HG02588 (cell line): Measurements from ENCODE around the gene GRAMD1A.
A peak's percentile ranks its signal among the peaks of the same experiment; 100 is the strongest.
"Not testable (repeated sequence)": the region's sequence is repeated elsewhere in the genome, so short reads cannot be mapped to it uniquely, and the experiment has no call there.

Experiments used
- ATAC-seq: cut with Tn5 transposase; IDR thresholded peaks from one replicate; pipeline ENCODE4 v1.9.1; 2021; ENCODE audit warnings: mild to moderate bottlenecking, moderate library complexity; ENCODE audit not compliant: unreplicated experiment

Gene GRAMD1A

GRCh38 chr19:35000647-35001501 lies 751 bp downstream of the GRAMD1A start:
- ATAC-seq: peak; percentile 3

- no peak for ATAC-seq
Observed at GRCh38 chr19:35002037-35002535, 2.0 kb downstream of the GRAMD1A start.

- ATAC-seq: no peak
Observed at GRCh38 chr19:35004517-35005255, 4.6 kb downstream of the GRAMD1A start.

- ATAC-seq: no peak
Observed at GRCh38 chr19:35005256-35005977, 5.3 kb downstream of the GRAMD1A start.

GRCh38 chr19:35006007-35006341 lies 5.9 kb downstream of the GRAMD1A start:
- ATAC-seq: not testable (repeated sequence)

GRCh38 chr19:35006342-35006998 lies 6.3 kb downstream of the GRAMD1A start:
- no peak for ATAC-seq

GRCh38 chr19:35006999-35007365 lies 6.9 kb downstream of the GRAMD1A start:
- ATAC-seq: no peak

- not testable (repeated sequence) for ATAC-seq
Observed at GRCh38 chr19:35007427-35007826, 7.3 kb downstream of the GRAMD1A start.

GRCh38 chr19:35008891-35009341 lies 8.8 kb downstream of the GRAMD1A start:
- no peak for ATAC-seq

- ATAC-seq: no peak
Observed at GRCh38 chr19:35009424-35010415, 9.6 kb downstream of the GRAMD1A start.

- no peak for ATAC-seq
Observed at GRCh38 chr19:35011091-35011689, 11.1 kb downstream of the GRAMD1A start.

- ATAC-seq: no peak
Observed at GRCh38 chr19:35011737-35012682, 11.9 kb downstream of the GRAMD1A start.

- peak; percentile 43 for ATAC-seq
Observed at GRCh38 chr19:35013041-35013819, 13.1 kb downstream of the GRAMD1A start.

GRCh38 chr19:35013820-35014754 lies 14.0 kb downstream of the GRAMD1A start:
- no peak for ATAC-seq

GRCh38 chr19:35014774-35015173 lies 14.7 kb downstream of the GRAMD1A start:
- ATAC-seq: not testable (repeated sequence)

GRCh38 chr19:35015270-35015953 lies 15.3 kb downstream of the GRAMD1A start:
- ATAC-seq: no peak
